Mesendoderm (in vitro differentiated cells): Measurements from ENCODE around the gene RITA1.

Source experiments
- DNase-seq: peaks from one replicate; pipeline ENCODE4 v3.0.0; 2013
- H2AK5ac ChIP-seq: 2 replicates; pipeline ENCODE4 v1.6.1; 2013; ENCODE audit warnings: low read length, inconsistent platforms
- H2BK120ac ChIP-seq: 2 replicates; pipeline ENCODE4 v1.6.1; 2013; ENCODE audit warnings: low read depth, mild to moderate bottlenecking, low read length, moderate library complexity, mixed read lengths
- H2BK15ac ChIP-seq: replicated peaks from 2 replicates; pipeline ENCODE4 v1.6.1; 2013; ENCODE audit warnings: low read depth, mild to moderate bottlenecking, moderate library complexity
- H2BK5ac ChIP-seq: 2 replicates; pipeline ENCODE4 v1.6.1; 2013; ENCODE audit warnings: low read length, inconsistent platforms
- H3K18ac ChIP-seq: 2 replicates; pipeline ENCODE4 v1.6.1; 2013; ENCODE audit warnings: mild to moderate bottlenecking, low read length, mixed read lengths
- H3K23ac ChIP-seq: one replicate; pipeline ENCODE4 v1.6.1; 2013; ENCODE audit warnings: low read length
- H3K27ac ChIP-seq: 2 replicates; pipeline ENCODE4 v1.5.1; 2013; ENCODE audit warnings: low read depth, mild to moderate bottlenecking, inconsistent platforms, low read length, moderate library complexity
- H3K27me3 ChIP-seq: 2 replicates; pipeline ENCODE4 v1.6.1; 2013; ENCODE audit warnings: low read length, control low read depth, mild to moderate bottlenecking, inconsistent platforms; ENCODE audit not compliant: insufficient read depth, poor library complexity
- H3K36me3 ChIP-seq: 2 replicates; pipeline ENCODE4 v1.6.1; 2013; ENCODE audit warnings: low read length, inconsistent platforms; ENCODE audit not compliant: control insufficient read depth, insufficient read depth
- H3K4ac ChIP-seq: one replicate; pipeline ENCODE4 v1.6.1; 2013; ENCODE audit warnings: low read depth, mild to moderate bottlenecking, low read length, moderate library complexity
- H3K4me1 ChIP-seq: 2 replicates; pipeline ENCODE4 v1.6.1; 2013; ENCODE audit warnings: low read depth, low read length, inconsistent platforms; ENCODE audit not compliant: control insufficient read depth
- H3K4me2 ChIP-seq: 2 replicates; pipeline ENCODE4 v1.6.1; 2013; ENCODE audit warnings: low read length
- H3K4me3 ChIP-seq: 2 replicates; pipeline ENCODE4 v1.5.1; 2013; ENCODE audit warnings: mild to moderate bottlenecking, low read length
- H3K56ac ChIP-seq: one replicate; pipeline ENCODE4 v1.6.1; 2013; ENCODE audit warnings: low read length
- H3K79me1 ChIP-seq: 2 replicates; pipeline ENCODE4 v1.6.1; 2013; ENCODE audit warnings: low read length, inconsistent platforms
- H3K79me2 ChIP-seq: 2 replicates; pipeline ENCODE4 v1.6.1; 2013; ENCODE audit warnings: mild to moderate bottlenecking, low read length; ENCODE audit not compliant: control insufficient read depth, insufficient read depth
- H3K9ac ChIP-seq: 2 replicates; pipeline ENCODE4 v1.6.1; 2013; ENCODE audit warnings: low read length, inconsistent platforms
- H4K5ac ChIP-seq: one replicate; pipeline ENCODE4 v1.6.1; 2013; ENCODE audit warnings: low read length
- H4K8ac ChIP-seq: one replicate; pipeline ENCODE4 v1.6.1; 2013; ENCODE audit warnings: low read depth, mild to moderate bottlenecking, control low read depth, low read length, moderate library complexity
- WGBS: extraction: QIAGEN DNeasy Blood & Tissue Kit; methylation state at CpG from one replicate; pipeline ENCODE4 v1.1.7; 2013; ENCODE audit warnings: low lambda C conversion rate, missing lambda C conversion rate; ENCODE audit not compliant: insufficient coverage; ENCODE audit errors: extremely low coverage; 5-methylcytosine and 5-hydroxymethylcytosine counted together

RITA1 gene

DNA sequence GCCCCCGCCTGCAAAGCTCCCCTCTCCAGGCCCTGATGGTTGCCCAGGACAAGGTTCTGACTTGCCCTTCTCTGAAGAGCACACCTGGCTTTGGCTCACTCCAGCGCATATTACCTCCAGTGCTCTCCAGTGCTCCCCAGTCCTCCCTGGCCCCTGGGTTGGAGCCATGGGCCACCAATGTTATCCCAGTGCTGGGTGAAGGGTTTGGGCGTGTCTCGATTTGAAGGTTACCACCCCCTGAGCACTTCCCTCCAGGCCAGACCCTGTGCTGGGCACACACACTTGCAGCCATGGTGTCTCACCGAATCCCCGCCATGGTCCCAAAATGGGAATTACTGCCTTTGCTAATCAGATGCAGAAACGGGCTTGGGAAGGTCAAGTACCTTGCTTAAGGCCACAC, 11.1 kb downstream of the RITA1 start:
- Histone ChIP-seq H4K8ac (no peak overlapping the region), H4K5ac (no peak overlapping the region), H3K23ac (no peak overlapping the region), H2BK120ac (no peak overlapping the region), H2BK15ac (no peak overlapping the region), H3K27me3 (no peaks in the 10 kb centered on the region), H3K4me1 (no peaks in the 10 kb centered on the region), H3K36me3 (no peaks in the 10 kb centered on the region), H3K9ac (no peak overlapping the region), H3K27ac (no peak overlapping the region), H3K4me3 (no peak overlapping the region), H3K79me2 (no peaks in the 10 kb centered on the region), H3K56ac (peak overlapping the region; percentile 42), H2AK5ac (no peak overlapping the region), H3K18ac (no peak overlapping the region), H3K4ac (no peak overlapping the region), H3K79me1 (no peaks in the 10 kb centered on the region), H2BK5ac (no peak overlapping the region), H3K4me2 (no peak overlapping the region)
- WGBS, result no CpG with 5 or more reads among the region's 7 CpGs
- DNase-seq, result no peak

DNA sequence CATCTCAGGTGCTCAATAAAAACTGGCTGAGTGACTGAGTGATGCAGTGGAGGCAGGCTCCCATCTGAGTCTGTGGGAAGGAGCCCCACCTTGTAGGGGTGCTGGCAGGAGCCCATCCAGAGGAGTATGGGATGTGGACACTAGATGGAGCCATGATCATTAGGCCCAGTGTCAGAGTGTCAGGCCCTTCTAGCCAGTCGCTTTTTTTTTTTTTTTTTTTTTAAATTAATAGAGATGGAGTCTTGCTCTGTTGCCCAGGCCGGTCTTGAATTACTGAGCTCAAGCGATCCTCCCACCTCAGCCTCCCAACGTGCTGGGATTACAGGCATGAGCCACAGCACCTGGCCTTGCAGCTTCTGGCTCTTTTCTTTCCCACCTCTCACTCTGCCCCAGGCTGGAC, 11.5 kb downstream of the RITA1 start:
- Histone ChIP-seq H3K36me3 (no peaks in the 10 kb centered on the region), H2BK15ac (no peak overlapping the region), H2BK5ac (no peak overlapping the region), H2AK5ac (no peak overlapping the region), H3K9ac (no peak overlapping the region), H3K27ac (no peak overlapping the region), H3K4me1 (no peaks in the 10 kb centered on the region), H4K8ac (no peak overlapping the region), H3K4me2 (no peak overlapping the region), H3K4ac (no peak overlapping the region), H3K56ac (no peak overlapping the region), H3K18ac (no peak overlapping the region), H3K4me3 (no peak overlapping the region), H2BK120ac (no peak overlapping the region), H3K27me3 (no peaks in the 10 kb centered on the region), H4K5ac (no peak overlapping the region), H3K79me2 (no peaks in the 10 kb centered on the region), H3K79me1 (no peaks in the 10 kb centered on the region), H3K23ac (no peak overlapping the region)
- DNase-seq, result peak; percentile 81
- no CpG with 5 or more reads among the region's 4 CpGs for WGBS

DNA sequence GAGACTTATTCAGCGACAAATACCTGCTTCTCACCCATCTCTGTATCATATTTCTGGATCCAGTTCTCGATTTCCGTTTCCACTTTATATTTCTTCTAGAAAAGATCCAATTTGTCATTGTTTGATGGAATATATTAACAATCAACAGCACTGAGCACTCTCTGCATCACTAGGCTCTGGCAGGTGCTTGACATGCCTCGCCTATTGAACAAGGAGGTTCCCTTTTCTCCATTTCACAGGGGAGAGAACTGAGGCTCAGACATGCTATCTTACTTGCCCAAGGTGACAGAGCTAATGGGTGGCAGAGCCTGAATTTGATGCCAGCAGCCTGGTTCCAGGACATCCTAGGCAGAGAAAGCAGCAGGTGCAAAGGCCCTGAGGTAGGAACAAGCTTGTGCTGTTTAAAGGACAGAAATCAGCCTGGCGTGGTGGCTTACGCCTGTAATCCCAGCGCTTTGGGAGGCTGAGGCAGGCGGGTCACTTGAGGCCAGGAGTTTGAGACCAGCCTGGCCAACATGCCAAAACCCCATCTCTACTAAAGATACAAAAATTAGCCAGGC, 12.1 kb downstream of the RITA1 start:
- Histone ChIP-seq H3K9ac (no peak overlapping the region), H3K56ac (no peak overlapping the region), H3K79me1 (no peaks in the 10 kb centered on the region), H3K79me2 (no peaks in the 10 kb centered on the region), H4K8ac (no peak overlapping the region), H4K5ac (no peak overlapping the region), H2BK120ac (no peak overlapping the region), H3K27ac (no peak overlapping the region), H3K36me3 (no peaks in the 10 kb centered on the region), H2AK5ac (no peak overlapping the region), H3K4ac (no peak overlapping the region), H2BK5ac (no peak overlapping the region), H2BK15ac (no peak overlapping the region), H3K27me3 (no peaks in the 10 kb centered on the region), H3K18ac (no peak overlapping the region), H3K23ac (no peak overlapping the region), H3K4me1 (no peaks in the 10 kb centered on the region), H3K4me2 (no peak overlapping the region), H3K4me3 (no peak overlapping the region)
- no peak for DNase-seq
- no CpG with 5 or more reads among the region's 8 CpGs for WGBS

DNA sequence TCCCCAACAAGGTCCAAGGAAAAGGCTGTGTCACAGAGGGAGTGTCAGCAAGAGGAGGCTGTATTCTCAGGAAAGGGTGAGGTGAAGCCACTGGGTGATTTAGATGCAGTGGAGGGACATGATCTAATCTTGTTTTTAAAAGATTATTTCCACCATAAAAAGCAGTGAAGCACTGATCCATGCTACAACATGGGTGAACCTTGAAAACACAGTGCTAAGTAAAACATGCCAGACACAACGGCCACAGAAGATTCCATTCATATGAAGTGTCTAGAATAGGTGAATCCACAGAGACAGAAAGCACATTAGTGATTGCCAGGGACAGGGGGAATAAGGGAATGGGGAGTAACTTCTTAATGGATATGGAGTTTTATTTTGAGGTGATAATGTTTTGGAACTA, 12.8 kb downstream of the RITA1 start:
- Histone ChIP-seq H3K27ac (no peak overlapping the region), H3K4ac (no peak overlapping the region), H2BK120ac (no peak overlapping the region), H3K23ac (no peak overlapping the region), H4K8ac (no peak overlapping the region), H3K56ac (no peak overlapping the region), H3K36me3 (no peaks in the 10 kb centered on the region), H2AK5ac (no peak overlapping the region), H3K4me3 (no peak overlapping the region), H2BK15ac (no peak overlapping the region), H3K4me2 (no peak overlapping the region), H3K27me3 (no peaks in the 10 kb centered on the region), H2BK5ac (no peak overlapping the region), H3K18ac (no peak overlapping the region), H3K9ac (no peak overlapping the region), H3K79me2 (no peaks in the 10 kb centered on the region), H3K79me1 (no peaks in the 10 kb centered on the region), H3K4me1 (no peaks in the 10 kb centered on the region), H4K5ac (no peak overlapping the region)
- no peak for DNase-seq
- WGBS, result no CpG with 5 or more reads among the region's 1 CpG

DNA sequence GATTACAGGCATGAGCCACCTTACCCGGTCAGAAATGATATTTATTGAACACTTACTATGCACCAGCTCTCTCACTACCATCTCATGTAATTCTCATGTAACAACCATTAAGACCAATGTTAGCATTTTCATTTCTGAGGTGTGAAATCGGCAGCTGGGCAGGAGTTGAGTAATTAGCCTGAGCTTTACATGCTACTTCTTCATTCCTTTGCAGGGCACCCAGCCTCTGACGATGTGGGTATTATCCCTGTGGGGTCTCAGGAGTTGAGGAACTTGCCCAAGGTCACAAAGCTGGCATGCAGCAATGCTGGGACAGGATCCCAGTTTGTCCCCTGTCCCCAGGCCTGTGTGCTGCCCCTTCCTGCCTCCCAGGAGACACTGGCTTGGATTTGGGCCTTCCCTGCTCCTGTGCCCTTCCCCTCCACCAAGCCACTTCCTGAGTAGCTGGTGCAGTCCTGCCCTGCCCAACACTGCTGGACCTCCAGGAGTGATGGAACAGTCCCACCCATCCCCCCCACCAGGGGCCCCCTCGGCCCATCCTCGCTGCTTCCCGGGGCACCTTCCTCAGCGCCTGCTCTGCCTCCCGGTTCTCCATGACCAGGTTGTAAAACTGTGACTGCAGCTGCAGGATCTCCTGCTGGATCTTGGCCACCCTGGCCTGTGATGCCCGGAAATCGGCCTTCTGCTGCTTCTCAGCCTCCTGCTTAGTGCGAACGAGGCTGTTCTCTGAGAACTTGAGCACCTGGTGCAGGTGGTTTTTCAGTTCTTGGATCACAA, 14.7 kb downstream of the RITA1 start:
- Histone ChIP-seq H3K27ac (no peak overlapping the region), H2BK120ac (no peak overlapping the region), H3K36me3 (no peaks in the 10 kb centered on the region), H3K18ac (no peak overlapping the region), H3K79me2 (no peaks in the 10 kb centered on the region), H3K23ac (no peak overlapping the region), H3K9ac (no peak overlapping the region), H4K5ac (no peak overlapping the region), H2BK15ac (no peak overlapping the region), H3K4me1 (no peaks in the 10 kb centered on the region), H3K27me3 (no peaks in the 10 kb centered on the region), H3K56ac (no peak overlapping the region), H2AK5ac (no peak overlapping the region), H3K79me1 (no peaks in the 10 kb centered on the region), H3K4me2 (no peak overlapping the region), H4K8ac (no peak overlapping the region), H3K4me3 (no peak overlapping the region), H3K4ac (no peak overlapping the region), H2BK5ac (no peak overlapping the region)
- WGBS, result no CpG with 5 or more reads among the region's 12 CpGs
- no peak for DNase-seq
